Colonic mucosa (tissue), 4 donors: ENCODE measurements around the gene ABCG5. TPM values are rescaled to one million over a fixed set of nuclear protein-coding genes. Genes with fewer than 3 reads are reported as not detected.

Experiments used
- DNase-seq: peaks from one replicate; pipeline ENCODE4 v3.0.0-alpha.2; 2020
- H3K27ac ChIP-seq: fragments of 200-600 bp; one replicate; pipeline ENCODE4 v1.8.0; 2021
- H3K27me3 ChIP-seq: fragments of 200-600 bp; one replicate; pipeline ENCODE4 v1.8.0; 2021
- H3K36me3 ChIP-seq: fragments of 200-600 bp; one replicate; pipeline ENCODE4 v1.8.0; 2021
- H3K4me1 ChIP-seq: fragments of 200-600 bp; one replicate; pipeline ENCODE4 v1.8.0; 2021; ENCODE audit warnings: mild to moderate bottlenecking
- H3K4me3 ChIP-seq: fragments of 200-600 bp; one replicate; pipeline ENCODE4 v1.8.0; 2021
- H3K9ac ChIP-seq, 2 donors: one replicate each; pipeline ENCODE4 v1.7.0; 2013; ENCODE audit warnings: control low read depth in 2 of 2, low read depth in 2 of 2, low read length in 2 of 2
- H3K9me3 ChIP-seq: fragments of 200-600 bp; one replicate; pipeline ENCODE4 v1.8.0; 2021
- CTCF ChIP-seq: fragments of 200-600 bp; IDR thresholded peaks from one replicate; pipeline ENCODE4 v1.8.0; 2022; ENCODE audit warnings: antibody characterized with exemption, mild to moderate bottlenecking
- intact Hi-C: fragments of 100-400 bp; cut with DNase I; formaldehyde crosslinking; loops from one replicate; pipeline ENCODE4 v1.14.1; 2022
- total RNA-seq, 2 donors: library from RNA; stranded (reverse); fragmentation: NEBNext Ultra II Directional in 1 of 2; extraction: Animal tissue kit (Norgen Biotek cat#: 25700) in 1 of 2; gene quantifications; one replicate each; pipeline ENCODE4 v1.2.1, GENCODE V29; 2021
- donor health status: healthy.
- donor health status: DM: no; HTN: no; CAD: no.
- donor health status: DM: no; HTN: no; CAD: no.

ABCG5 gene
- total RNA-seq, 2 donors from 2014 or later = 0.29 TPM; not detected in 1

DNA sequence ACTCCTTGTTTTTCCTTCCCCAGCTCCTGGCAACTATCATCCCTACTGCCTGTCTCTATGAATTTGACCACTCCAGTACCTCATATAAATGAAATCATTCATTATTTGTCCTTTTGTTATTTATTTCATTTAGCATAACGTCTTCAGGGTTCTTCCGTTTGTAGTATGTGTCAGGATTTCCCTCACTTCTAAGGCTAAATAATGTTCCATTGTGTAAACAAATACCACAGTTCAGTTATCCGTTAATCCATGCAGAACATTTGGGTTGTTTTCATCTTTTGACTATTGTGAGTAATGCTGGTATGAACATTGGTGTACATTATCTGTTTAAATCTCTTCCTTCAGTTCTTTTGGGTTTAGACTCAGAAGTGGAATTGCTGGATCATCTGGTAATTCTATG, 46.0 kb downstream of the ABCG5 start:
- Histone ChIP-seq H3K9ac (no peak overlapping the region), H3K4me3 (no peak overlapping the region), H3K36me3 (no peaks in the 10 kb centered on the region), H3K9me3 (no peaks in the 10 kb centered on the region), H3K27ac (no peak overlapping the region), H3K27me3 (no peaks in the 10 kb centered on the region), H3K4me1 (no peaks in the 10 kb centered on the region)
- no peak for TF ChIP-seq CTCF
- DNase-seq = no peak
- intact Hi-C loops = no loop called here

DNA sequence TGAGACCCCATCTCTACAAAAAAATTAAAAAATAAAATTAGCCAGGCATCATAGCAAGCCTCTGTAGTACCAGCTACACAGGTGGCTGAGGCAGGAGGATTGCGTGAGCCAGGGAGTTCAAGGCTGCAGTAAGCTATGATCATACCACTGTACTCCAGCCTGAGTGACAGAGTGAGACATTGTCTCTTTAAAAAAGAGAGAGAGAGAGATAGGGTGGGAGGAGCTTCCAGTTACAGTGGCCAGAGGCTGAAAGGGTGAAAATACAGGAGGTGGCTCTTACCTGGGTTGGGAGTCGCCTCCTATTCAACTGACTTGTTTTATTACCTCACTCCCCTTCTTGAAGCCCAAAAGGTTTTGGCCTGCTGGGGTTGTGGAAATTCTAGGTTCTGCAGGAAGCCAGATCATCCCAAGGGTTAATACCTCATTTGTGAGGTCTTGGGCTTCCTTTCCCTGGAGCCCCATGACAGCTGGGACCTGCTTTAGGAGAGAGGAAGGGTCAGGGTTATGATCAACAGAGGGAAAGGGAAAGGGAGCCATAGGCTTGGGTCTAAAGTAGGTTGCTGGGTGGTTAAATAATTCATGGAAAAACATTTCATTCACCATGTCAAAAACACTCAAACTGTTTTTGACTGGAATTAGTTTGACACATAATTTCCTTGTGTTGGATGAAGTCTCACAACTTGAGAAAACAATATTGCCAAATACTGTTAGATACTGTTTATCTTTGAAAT, 47.4 kb downstream of the ABCG5 start:
- H3K27ac ChIP-seq = no peak overlapping the region

DNA sequence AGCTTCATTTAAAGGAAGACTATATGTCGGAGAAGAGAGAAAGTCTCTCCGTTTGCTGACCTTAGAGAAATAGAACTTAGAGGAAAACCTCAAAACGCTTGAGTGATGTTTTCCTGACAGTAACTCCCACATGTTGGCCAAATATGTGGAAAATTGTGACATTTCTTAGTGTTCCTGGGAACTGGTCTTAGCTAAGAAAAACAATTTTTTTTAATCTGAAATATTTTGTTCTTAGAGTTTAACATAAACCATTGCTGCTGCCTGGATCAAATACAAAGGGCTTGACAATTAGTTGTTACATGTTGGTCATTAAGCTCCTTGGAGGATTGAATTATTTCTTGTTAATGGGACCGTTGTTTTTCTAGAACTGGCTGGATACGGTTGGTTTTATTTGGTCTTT, 48.5 kb downstream of the ABCG5 start:
- Histone ChIP-seq H3K9ac (no peak overlapping the region), H3K4me3 (no peak overlapping the region), H3K36me3 (no peaks in the 10 kb centered on the region), H3K27me3 (no peaks in the 10 kb centered on the region), H3K4me1 (no peaks in the 10 kb centered on the region), H3K9me3 (no peaks in the 10 kb centered on the region), H3K27ac (no peak overlapping the region)
- no peak for DNase-seq
- intact Hi-C loops = no loop called here
- TF ChIP-seq CTCF = no peak

More for the DNA sequence above, 47.4 kb downstream of the ABCG5 start:
- Histone ChIP-seq H3K4me3 (no peak overlapping the region), H3K4me1 (no peaks in the 10 kb centered on the region), H3K36me3 (no peaks in the 10 kb centered on the region), H3K27me3 (no peaks in the 10 kb centered on the region), H3K9ac (no peak overlapping the region), H3K9me3 (no peaks in the 10 kb centered on the region)
- TF ChIP-seq CTCF = no peak
- no peak for DNase-seq
- intact Hi-C loops = no loop called here

GRCh38 chr2:43788646-43789045, 50.0 kb downstream of the ABCG5 start:
- H3K27me3 ChIP-seq = no peaks in the 10 kb centered on the region
- H3K36me3 ChIP-seq = no peaks in the 10 kb centered on the region
- no peak overlapping the region for H3K4me3 ChIP-seq
- no peak overlapping the region for H3K9ac ChIP-seq
- no peaks in the 10 kb centered on the region for H3K4me1 ChIP-seq
- intact Hi-C loops = no loop called here
- no peak for DNase-seq
- TF ChIP-seq CTCF = no peak
- H3K9me3 ChIP-seq = no peaks in the 10 kb centered on the region
- H3K27ac ChIP-seq = no peak overlapping the region

DNA sequence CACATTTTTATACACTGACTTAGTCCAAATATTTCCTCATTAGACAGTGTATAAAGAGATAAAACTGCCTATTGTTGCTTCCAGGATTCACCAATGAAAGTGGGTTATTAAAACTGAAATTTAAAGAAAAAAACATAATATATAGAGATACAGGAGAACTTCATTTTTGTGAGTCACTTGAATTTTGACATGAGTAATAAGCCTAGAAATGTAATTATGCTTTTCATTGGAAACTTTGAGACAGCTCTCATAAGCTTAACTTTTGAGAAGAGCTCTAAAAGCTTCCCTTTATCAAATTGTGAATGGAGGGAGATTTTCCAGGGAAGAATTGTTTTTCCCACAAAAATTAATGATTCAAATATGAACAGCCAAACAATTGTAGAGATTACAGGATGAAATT, 50.7 kb downstream of the ABCG5 start:
- DNase-seq = no peak
- H3K9ac ChIP-seq = no peak overlapping the region
- no peak for TF ChIP-seq CTCF
- no peak overlapping the region for H3K4me3 ChIP-seq
- intact Hi-C loops = no loop called here
- no peaks in the 10 kb centered on the region for H3K9me3 ChIP-seq
- H3K27me3 ChIP-seq = no peaks in the 10 kb centered on the region
- no peaks in the 10 kb centered on the region for H3K4me1 ChIP-seq
- H3K27ac ChIP-seq = no peak overlapping the region
- no peaks in the 10 kb centered on the region for H3K36me3 ChIP-seq
